Astrocyte (in vitro differentiated cells and primary cell): ENCODE results near the gene LRRK1.

Experiments
- EZH2 ChIP-seq: IDR thresholded peaks from 2 replicates; pipeline ENCODE4 v1.6.1; 2012; ENCODE audit warnings: mild to moderate bottlenecking, low read length, inconsistent platforms; ENCODE audit not compliant: insufficient read depth
- TF ChIP-seq, protein P1 (sequence below): IDR thresholded peaks from 2 replicates; pipeline ENCODE4 v1.5.1; 2011; ENCODE audit warnings: low read depth, mild to moderate bottlenecking, inconsistent platforms, low read length, moderate library complexity; ENCODE audit not compliant: insufficient read depth

GRCh38 chr15:101013201-101013550, 94.0 kb downstream of the LRRK1 start:
- TF ChIP-seq, protein P1, sequence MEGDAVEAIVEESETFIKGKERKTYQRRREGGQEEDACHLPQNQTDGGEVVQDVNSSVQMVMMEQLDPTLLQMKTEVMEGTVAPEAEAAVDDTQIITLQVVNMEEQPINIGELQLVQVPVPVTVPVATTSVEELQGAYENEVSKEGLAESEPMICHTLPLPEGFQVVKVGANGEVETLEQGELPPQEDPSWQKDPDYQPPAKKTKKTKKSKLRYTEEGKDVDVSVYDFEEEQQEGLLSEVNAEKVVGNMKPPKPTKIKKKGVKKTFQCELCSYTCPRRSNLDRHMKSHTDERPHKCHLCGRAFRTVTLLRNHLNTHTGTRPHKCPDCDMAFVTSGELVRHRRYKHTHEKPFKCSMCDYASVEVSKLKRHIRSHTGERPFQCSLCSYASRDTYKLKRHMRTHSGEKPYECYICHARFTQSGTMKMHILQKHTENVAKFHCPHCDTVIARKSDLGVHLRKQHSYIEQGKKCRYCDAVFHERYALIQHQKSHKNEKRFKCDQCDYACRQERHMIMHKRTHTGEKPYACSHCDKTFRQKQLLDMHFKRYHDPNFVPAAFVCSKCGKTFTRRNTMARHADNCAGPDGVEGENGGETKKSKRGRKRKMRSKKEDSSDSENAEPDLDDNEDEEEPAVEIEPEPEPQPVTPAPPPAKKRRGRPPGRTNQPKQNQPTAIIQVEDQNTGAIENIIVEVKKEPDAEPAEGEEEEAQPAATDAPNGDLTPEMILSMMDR = no peak
- TF ChIP-seq EZH2 = no peak
